Breast epithelium (tissue), 3 donors: ENCODE measurements around the gene CHD3.

Source experiments
- POLR2A ChIP-seq: fragments of 450-650 bp; IDR thresholded peaks from one replicate; pipeline ENCODE4 v1.6.1; 2016; ENCODE audit warnings: antibody characterized with exemption, mild to moderate bottlenecking, moderate library complexity
- POLR2AphosphoS5 ChIP-seq, 3 donors: sonication (generic); formaldehyde crosslinking; IDR thresholded peaks; one replicate each; pipeline ENCODE4 v1.6.1; 2017; ENCODE audit warnings: antibody characterized with exemption in 3 of 3
- TF ChIP-seq, protein P1 (sequence below), 3 donors: fragments of 450-650 bp; IDR thresholded peaks; one replicate each; pipeline ENCODE4 v1.5.1; 2016 to 2017; ENCODE audit warnings: antibody characterized with exemption in 3 of 3, mild to moderate bottlenecking in 3 of 3, moderate library complexity in 3 of 3

DNA sequence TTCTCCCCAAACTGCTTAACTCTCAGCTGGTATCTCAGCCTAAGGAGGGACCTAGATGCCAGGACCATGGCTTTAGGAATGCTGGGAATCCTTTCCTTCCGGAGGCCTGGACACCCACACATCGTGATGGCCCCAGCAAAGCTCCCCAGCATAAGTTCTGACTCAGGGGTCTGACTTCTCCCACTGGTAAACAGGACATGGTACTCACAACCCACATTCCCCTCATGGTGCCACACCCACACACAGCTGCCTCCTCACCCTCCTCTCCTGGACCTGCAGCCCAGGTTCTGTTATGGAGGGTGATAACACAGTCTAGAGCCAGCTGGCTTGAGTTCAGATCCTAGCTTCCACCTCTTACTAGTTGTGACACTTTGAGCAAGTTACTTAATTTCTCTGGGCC is 28.2 kb downstream of the CHD3 start:
- TF ChIP-seq, protein P1, sequence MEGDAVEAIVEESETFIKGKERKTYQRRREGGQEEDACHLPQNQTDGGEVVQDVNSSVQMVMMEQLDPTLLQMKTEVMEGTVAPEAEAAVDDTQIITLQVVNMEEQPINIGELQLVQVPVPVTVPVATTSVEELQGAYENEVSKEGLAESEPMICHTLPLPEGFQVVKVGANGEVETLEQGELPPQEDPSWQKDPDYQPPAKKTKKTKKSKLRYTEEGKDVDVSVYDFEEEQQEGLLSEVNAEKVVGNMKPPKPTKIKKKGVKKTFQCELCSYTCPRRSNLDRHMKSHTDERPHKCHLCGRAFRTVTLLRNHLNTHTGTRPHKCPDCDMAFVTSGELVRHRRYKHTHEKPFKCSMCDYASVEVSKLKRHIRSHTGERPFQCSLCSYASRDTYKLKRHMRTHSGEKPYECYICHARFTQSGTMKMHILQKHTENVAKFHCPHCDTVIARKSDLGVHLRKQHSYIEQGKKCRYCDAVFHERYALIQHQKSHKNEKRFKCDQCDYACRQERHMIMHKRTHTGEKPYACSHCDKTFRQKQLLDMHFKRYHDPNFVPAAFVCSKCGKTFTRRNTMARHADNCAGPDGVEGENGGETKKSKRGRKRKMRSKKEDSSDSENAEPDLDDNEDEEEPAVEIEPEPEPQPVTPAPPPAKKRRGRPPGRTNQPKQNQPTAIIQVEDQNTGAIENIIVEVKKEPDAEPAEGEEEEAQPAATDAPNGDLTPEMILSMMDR (IDR thresholded peaks at IDR 0.05) = no peak
- TF ChIP-seq POLR2AphosphoS5 (IDR thresholded peaks at IDR 0.05) (no peak), POLR2A (no peak)
